ENCODE results near the gene SOSTDC1. TPM values are rescaled to one million over a fixed set of nuclear protein-coding genes. Genes with fewer than 3 reads are reported as not detected.

SOSTDC1 gene
- total RNA-seq, 1 experiment from 2014 or later, result 0.20 TPM

DNA sequence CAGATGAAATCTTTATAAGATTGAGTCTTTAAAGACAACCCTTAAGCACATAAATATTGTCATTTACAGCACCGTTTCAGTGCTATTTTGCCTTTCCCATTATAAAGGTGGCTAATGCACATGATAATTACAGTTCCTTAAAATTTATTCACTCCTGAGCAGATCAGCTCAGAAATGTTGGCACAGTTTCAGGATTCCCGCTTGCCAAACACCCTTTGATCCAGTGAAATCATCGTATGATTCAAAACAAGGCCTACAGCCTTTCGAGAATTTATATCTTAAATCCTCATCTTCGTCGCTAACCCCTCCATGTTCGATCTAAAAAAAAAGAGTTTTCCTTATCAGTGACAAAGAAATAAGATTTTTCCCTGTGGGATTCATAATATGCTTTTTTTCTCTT is 14.1 kb upstream of the SOSTDC1 start:
- H3K4me2 ChIP-seq (ENCODE audit: low read length), result no peak overlapping the region
- H3K27ac ChIP-seq (ENCODE audit: low read depth, low read length), result no peak overlapping the region
- peak overlapping the region; percentile 4 for H2AFZ ChIP-seq (ENCODE audit: low read depth, low read length, poor library complexity, severe bottlenecking)
- no peak overlapping the region for H3K4me3 ChIP-seq (replicated peaks in 1 of 2; ENCODE audit: low read depth in 1 of 2, low read length in 2 of 2)
- BruUV-seq (replicated peaks), result no TSS peak
- no peaks in the 10 kb centered on the region for H4K20me1 ChIP-seq (ENCODE audit: insufficient read depth)
- ChIA-PET RAD21 (ENCODE audit: low non-redundant PET in 1 of 2, low total read pairs in 2 of 2, uncharacterized antibody in 2 of 2, unreplicated experiment in 2 of 2) (no interaction called here), POLR2A (no interaction called here), CTCF (no interaction called here)
- intact Hi-C loops (cut with micrococcal nuclease), result no loop called here
- H3K27me3 ChIP-seq (ENCODE audit: insufficient read depth, low read length), result no peaks in the 10 kb centered on the region
- H3K79me2 ChIP-seq (ENCODE audit: insufficient read depth, low read length), result no peaks in the 10 kb centered on the region
- H3K9me2 ChIP-seq (ENCODE audit: insufficient read depth), result no peaks in the 10 kb centered on the region
- H3K36me3 ChIP-seq (ENCODE audit: control insufficient read depth in 1 of 2, insufficient read depth in 2 of 2, low read length in 2 of 2), result no peaks in the 10 kb centered on the region
- no peak overlapping the region for H3K9ac ChIP-seq (ENCODE audit: low read length)
- no peak for DNase-seq (ENCODE audit: low read depth, low spot score)
- H3K4me1 ChIP-seq (ENCODE audit: control insufficient read depth in 1 of 2, insufficient read depth in 2 of 2, low read length in 2 of 2), result peaks cover 8 to 14% of the 10 kb centered on the region in 2 experiments
- H3K9me3 ChIP-seq (ENCODE audit: control insufficient read depth in 1 of 2, insufficient read depth in 1 of 2, low read depth in 1 of 2, low read length in 2 of 2), result no peaks in the 10 kb centered on the region
- no peak for TF ChIP-seq EZH2 (IDR thresholded peaks at IDR 0.05)
- TF ChIP-seq ZBTB33 (IDR thresholded peaks at IDR 0.05; ENCODE audit: extremely low read depth, insufficient replicate concordance, low read length), result no peak
- TF ChIP-seq POLR2AphosphoS5 (IDR thresholded peaks at IDR 0.05; ENCODE audit: low read depth, low read length), result no peak
- no peak for TF ChIP-seq FOSL1 (IDR thresholded peaks at IDR 0.05; ENCODE audit: low read depth)
- TF ChIP-seq CEBPB (IDR thresholded peaks at IDR 0.05; ENCODE audit: low read depth), result no peak
- TF ChIP-seq POLR2A (IDR thresholded peaks at IDR 0.05; ENCODE audit: borderline replicate concordance, extremely low read depth, insufficient read depth, insufficient read length), result no peak
- no peak for TF ChIP-seq MAX (IDR thresholded peaks at IDR 0.05)
- TF ChIP-seq, protein P1, sequence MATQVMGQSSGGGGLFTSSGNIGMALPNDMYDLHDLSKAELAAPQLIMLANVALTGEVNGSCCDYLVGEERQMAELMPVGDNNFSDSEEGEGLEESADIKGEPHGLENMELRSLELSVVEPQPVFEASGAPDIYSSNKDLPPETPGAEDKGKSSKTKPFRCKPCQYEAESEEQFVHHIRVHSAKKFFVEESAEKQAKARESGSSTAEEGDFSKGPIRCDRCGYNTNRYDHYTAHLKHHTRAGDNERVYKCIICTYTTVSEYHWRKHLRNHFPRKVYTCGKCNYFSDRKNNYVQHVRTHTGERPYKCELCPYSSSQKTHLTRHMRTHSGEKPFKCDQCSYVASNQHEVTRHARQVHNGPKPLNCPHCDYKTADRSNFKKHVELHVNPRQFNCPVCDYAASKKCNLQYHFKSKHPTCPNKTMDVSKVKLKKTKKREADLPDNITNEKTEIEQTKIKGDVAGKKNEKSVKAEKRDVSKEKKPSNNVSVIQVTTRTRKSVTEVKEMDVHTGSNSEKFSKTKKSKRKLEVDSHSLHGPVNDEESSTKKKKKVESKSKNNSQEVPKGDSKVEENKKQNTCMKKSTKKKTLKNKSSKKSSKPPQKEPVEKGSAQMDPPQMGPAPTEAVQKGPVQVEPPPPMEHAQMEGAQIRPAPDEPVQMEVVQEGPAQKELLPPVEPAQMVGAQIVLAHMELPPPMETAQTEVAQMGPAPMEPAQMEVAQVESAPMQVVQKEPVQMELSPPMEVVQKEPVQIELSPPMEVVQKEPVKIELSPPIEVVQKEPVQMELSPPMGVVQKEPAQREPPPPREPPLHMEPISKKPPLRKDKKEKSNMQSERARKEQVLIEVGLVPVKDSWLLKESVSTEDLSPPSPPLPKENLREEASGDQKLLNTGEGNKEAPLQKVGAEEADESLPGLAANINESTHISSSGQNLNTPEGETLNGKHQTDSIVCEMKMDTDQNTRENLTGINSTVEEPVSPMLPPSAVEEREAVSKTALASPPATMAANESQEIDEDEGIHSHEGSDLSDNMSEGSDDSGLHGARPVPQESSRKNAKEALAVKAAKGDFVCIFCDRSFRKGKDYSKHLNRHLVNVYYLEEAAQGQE (IDR thresholded peaks at IDR 0.05; ENCODE audit: low read depth), result no peak
- no peak for TF ChIP-seq EGR1 (IDR thresholded peaks at IDR 0.05; ENCODE audit: low read depth)
- no peak for TF ChIP-seq YY1 (IDR thresholded peaks at IDR 0.05; ENCODE audit: extremely low read depth, insufficient replicate concordance, low read depth, low read length)
- TF ChIP-seq SIN3A (IDR thresholded peaks at IDR 0.05; ENCODE audit: low read depth), result no peak
- no peak for TF ChIP-seq ZFX (IDR thresholded peaks at IDR 0.05)
- TF ChIP-seq EZH2phosphoT487 (IDR thresholded peaks at IDR 0.05; ENCODE audit: borderline replicate concordance), result no peak
- TF ChIP-seq RAD21 (IDR thresholded peaks at IDR 0.05; ENCODE audit: low read depth), result no peak
- no peak for TF ChIP-seq ELF1 (IDR thresholded peaks at IDR 0.05; ENCODE audit: borderline replicate concordance, low read depth)
- TF ChIP-seq SRF (IDR thresholded peaks at IDR 0.05; ENCODE audit: low read depth), result no peak
- no peak for ATAC-seq
